Skeletal muscle tissue (tissue), 4 donors: ENCODE results near the gene PSMD1. TPM values are rescaled to one million over a fixed set of nuclear protein-coding genes. Genes with fewer than 3 reads are reported as not detected.
"Not testable (repeated sequence)": the region's sequence is repeated elsewhere in the genome, so short reads cannot be mapped to it uniquely, and the experiment has no call there.

Source experiments
- H3K27ac ChIP-seq: one replicate; pipeline ENCODE4 v1.7.0; 2013; ENCODE audit warnings: mild to moderate bottlenecking, low read depth, low read length, inconsistent platforms
- H3K27me3 ChIP-seq, 3 donors: one replicate each; pipeline ENCODE4 v1.7.0; 2013; ENCODE audit warnings: low read length in 3 of 3; ENCODE audit not compliant: control insufficient read depth in 3 of 3, insufficient read depth in 3 of 3
- H3K36me3 ChIP-seq, 3 donors: one replicate each; pipeline ENCODE4 v1.7.0; 2013; ENCODE audit warnings: low read length in 3 of 3; ENCODE audit not compliant: control insufficient read depth in 3 of 3, insufficient read depth in 3 of 3
- H3K4me1 ChIP-seq, 3 donors: one replicate each; pipeline ENCODE4 v1.7.0; 2013; ENCODE audit warnings: low read length in 3 of 3, mild to moderate bottlenecking in 3 of 3; ENCODE audit not compliant: control insufficient read depth in 3 of 3, insufficient read depth in 3 of 3
- H3K4me3 ChIP-seq, 3 donors: one replicate each; pipeline ENCODE4 v1.7.0; 2013; ENCODE audit warnings: low read length in 3 of 3
- H3K9ac ChIP-seq, 3 donors: one replicate each; pipeline ENCODE4 v1.7.0; 2013; ENCODE audit warnings: low read length in 3 of 3, mild to moderate bottlenecking in 3 of 3, moderate library complexity in 2 of 3, low read depth in 1 of 3
- H3K9me3 ChIP-seq, 3 donors: one replicate each; pipeline ENCODE4 v1.7.0; 2013; ENCODE audit warnings: low read length in 3 of 3; ENCODE audit not compliant: control insufficient read depth in 3 of 3
- total RNA-seq: library from RNA; depleted of rRNA; stranded (reverse); fragments of >200 nt; gene quantifications from one replicate; pipeline ENCODE4 v1.2.3, GENCODE V29; 2014
- donor health status: Osteomylitis.

PSMD1 gene
- total RNA-seq, 1 donor from 2014 or later, result 85.1 TPM

DNA sequence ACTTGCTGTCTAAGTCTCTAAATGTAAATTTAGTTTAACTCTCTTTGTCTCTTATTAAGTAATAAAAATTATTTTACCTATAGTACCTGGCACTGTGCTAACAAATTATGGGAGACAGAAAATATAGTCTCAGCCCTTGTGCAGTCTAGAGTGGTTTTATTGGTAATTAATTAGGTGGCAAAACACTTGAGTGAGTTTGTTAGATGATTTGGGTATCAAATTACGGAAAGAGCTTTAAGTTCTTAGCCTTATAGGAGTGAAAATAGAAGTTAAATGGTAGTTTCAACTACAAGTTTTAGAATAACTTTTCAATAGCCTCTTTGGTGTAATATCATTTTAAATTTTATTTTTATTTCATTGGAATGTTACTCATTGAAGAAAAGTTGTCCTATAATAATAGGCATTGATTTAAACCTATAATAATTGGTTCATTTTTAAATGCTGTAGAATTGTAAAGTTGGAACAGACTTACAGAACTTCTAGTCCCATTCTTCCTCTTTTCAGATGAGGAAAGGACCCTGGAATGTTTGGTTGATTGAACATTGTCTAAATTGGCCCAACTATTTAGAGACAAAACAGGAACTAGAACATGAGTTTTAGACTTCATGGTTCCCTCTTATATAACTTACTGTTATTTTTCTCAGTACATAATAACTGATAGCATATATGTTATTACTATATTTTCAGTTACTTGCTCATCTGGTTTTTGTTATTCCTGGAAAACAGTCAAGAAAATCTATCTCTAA, 78.4 kb downstream of the PSMD1 start:
- Histone ChIP-seq H3K9ac (no peak overlapping the region), H3K9me3 (no peaks in the 10 kb centered on the region), H3K27me3 (no peaks in the 10 kb centered on the region), H3K36me3 (no peaks in the 10 kb centered on the region), H3K4me1 (peaks cover 6 to 8% (median 6%) of the 10 kb centered on the region in 3 donors), H3K4me3 (no peak overlapping the region), H3K27ac (no peak overlapping the region)

DNA sequence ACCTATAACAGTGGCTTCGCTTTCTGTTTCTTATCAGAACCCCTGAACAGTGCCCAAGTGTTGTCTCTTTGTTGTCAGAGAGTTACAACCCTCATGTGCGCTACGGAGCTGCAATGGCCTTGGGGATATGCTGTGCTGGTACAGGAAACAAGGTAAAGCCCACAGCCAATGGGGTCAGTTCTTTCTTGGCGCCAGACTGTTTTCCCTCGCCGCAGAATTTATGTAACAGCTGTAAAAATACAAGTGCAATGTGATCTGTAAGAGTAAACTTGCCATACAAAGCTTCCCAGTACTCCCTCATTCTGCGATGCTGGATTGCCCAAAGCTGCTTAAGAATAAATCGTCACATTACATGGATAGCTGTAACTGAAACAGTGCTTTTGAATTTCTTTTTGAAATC, 82.0 kb downstream of the PSMD1 start:
- Histone ChIP-seq H3K27me3 (no peaks in the 10 kb centered on the region), H3K36me3 (peaks cover 0 to 3% (median 0%) of the 10 kb centered on the region in 3 donors), H3K9ac (no peak overlapping the region), H3K9me3 (no peaks in the 10 kb centered on the region), H3K27ac (no peak overlapping the region), H3K4me1 (peaks cover 0 to 4% (median 2%) of the 10 kb centered on the region in 3 donors), H3K4me3 (no peak overlapping the region)

GRCh38 chr2:231139796-231140195, 83.1 kb downstream of the PSMD1 start:
- Histone ChIP-seq H3K27ac (no peak overlapping the region), H3K9me3 (no peaks in the 10 kb centered on the region), H3K27me3 (no peaks in the 10 kb centered on the region), H3K36me3 (peaks cover 0 to 3% (median 0%) of the 10 kb centered on the region in 3 donors), H3K9ac (no peak overlapping the region), H3K4me3 (no peak overlapping the region), H3K4me1 (peaks cover 0 to 4% (median 2%) of the 10 kb centered on the region in 3 donors)

DNA sequence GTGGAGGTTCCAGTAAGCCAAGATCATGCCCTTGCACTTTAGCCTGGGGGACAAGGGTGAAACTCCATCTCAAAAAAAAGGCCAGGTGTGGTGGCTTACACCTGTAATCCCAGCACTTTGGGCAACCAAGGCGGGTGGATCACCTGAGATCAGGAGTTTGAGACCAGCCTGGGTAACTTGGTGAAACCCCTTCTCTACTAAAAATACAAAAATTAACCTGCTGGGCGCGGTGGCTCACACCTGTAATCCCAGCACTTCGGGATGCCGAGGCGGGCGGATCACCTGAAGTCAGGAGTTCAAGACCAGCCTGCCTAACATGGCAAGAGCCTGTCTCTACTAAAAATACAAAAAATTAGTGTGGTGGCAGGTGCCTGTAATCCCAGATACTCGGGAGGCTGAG, 84.1 kb downstream of the PSMD1 start:
- not testable (repeated sequence) for H3K4me1 ChIP-seq, H3K4me3 ChIP-seq, H3K9ac ChIP-seq, H3K9me3 ChIP-seq, H3K27ac ChIP-seq, H3K27me3 ChIP-seq, H3K36me3 ChIP-seq

DNA sequence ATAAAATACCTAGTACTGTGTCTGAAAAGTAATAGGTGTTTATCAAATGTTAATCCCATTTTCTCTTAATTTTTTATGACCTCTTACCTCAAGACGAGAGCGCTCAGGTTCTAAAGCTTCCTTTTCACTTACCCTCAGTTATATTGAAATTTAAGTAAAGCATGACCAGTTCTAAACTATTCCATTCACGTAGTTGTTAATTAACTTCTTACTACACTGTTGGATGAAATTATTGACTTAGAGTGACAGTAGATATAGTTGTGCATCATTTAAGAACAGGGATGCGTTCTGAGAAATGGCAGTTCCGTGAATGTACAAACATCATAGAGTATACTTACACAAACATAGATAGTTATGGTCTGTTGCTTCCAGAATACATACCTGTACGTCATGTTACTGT, 88.2 kb downstream of the PSMD1 start:
- Histone ChIP-seq H3K36me3 (peaks cover 0 to 15% (median 11%) of the 10 kb centered on the region in 3 donors), H3K4me3 (no peak overlapping the region), H3K4me1 (no peaks in the 10 kb centered on the region), H3K27me3 (no peaks in the 10 kb centered on the region), H3K9me3 (no peaks in the 10 kb centered on the region), H3K9ac (no peak overlapping the region), H3K27ac (no peak overlapping the region)

DNA sequence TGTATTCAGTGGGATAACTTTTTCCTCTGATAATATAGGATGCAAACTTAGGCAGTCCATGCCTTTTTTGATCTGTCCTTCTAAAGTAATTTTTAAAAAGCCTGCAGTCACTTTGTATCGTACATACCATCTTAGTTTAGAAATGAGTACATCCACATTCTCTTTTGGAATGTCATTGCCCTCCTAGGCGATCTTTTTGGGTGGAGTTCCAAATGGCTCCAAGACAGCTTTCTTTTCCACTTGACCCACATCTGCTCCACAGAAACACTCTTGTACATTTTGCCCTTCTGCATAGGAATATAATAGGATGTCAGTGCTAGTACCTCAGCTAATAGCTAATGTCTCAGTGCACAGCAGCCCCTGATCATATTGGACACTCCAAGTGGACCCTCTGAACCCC, 90.0 kb downstream of the PSMD1 start:
- Histone ChIP-seq H3K27me3 (no peaks in the 10 kb centered on the region), H3K27ac (no peak overlapping the region), H3K9ac (no peak overlapping the region), H3K36me3 (peaks cover 0 to 15% (median 8%) of the 10 kb centered on the region in 3 donors), H3K4me1 (no peaks in the 10 kb centered on the region), H3K9me3 (no peaks in the 10 kb centered on the region), H3K4me3 (no peak overlapping the region)

DNA sequence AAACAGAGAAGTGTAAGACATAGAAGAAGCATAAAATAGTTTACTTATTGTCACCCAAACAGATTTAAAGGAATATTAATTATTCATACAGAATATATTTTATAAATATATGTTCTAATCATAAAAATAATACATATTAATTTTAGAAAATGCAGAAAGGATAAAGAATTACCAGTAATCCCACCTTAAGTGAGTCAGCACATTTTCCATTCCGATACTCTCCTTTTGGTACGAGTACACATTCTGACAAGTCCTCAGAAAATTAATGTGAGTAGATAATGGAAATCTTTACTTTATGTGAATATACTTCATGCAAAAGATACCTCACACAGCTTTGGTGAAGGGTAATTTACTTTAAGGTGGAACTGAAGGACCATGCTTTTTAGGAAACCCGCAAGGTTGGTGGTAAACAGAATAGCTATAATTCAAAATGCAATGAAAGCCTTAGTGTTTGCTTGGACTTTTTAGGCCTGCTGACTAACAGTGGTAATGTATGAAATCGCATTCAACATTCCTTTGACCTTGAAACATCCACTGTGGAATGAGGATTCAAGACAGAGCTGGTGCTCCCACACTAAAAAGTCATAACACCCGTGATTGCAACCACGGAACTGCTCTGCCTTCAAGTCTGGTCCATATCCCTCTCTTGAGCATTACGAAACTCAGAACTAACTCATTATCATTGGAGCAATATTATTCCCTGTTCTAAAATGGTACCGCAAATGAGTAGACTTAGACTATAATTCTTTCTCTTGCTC, 96.3 kb downstream of the PSMD1 start:
- Histone ChIP-seq H3K27me3 (no peaks in the 10 kb centered on the region), H3K36me3 (peaks cover 6 to 23% (median 15%) of the 10 kb centered on the region in 3 donors), H3K4me1 (no peaks in the 10 kb centered on the region), H3K4me3 (no peak overlapping the region), H3K9ac (no peak overlapping the region), H3K9me3 (no peaks in the 10 kb centered on the region), H3K27ac (no peak overlapping the region)

DNA sequence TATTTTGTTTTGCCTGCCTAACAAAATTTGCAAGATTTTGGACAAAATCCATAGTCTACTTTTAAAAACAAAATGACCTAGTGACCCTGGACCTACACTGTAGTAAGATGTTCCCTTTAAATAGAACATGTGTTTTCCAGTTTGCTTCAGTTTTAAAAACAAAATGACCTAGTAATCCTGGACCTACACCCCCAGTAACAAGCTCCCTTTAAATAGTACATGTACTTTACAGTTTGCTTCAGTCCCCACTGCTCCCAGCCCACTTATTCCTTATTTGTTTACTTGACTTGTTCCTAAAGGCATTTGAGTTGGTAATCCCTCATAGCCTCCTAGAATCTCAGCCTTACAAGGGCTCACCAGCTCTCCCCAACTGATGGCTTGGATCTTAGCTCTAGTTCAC, 102.6 kb downstream of the PSMD1 start:
- Histone ChIP-seq H3K27me3 (no peaks in the 10 kb centered on the region), H3K36me3 (peaks cover 2 to 17% (median 14%) of the 10 kb centered on the region in 3 donors), H3K9me3 (no peaks in the 10 kb centered on the region), H3K27ac (no peak overlapping the region), H3K9ac (no peak overlapping the region), H3K4me1 (peaks cover 0 to 4% (median 3%) of the 10 kb centered on the region in 3 donors), H3K4me3 (no peak overlapping the region)

DNA sequence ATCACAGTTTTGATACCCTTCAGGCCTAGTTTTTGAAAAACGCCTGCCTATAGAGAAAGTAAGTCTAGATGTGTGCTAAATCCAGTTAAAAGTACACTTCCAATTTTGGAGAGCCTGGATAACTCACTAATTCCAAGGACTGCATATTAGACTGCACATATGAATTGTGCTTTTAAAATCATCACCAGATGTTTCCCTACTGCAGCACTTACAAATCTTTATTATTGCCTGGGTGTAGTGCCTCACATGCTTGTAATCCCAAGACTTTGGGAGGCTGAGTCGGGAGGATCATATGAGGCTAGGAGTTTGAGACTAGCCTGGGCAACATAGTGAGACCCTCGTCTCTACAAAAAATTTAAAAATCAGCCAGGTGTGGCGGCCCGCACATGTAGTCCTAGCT, 104.0 kb downstream of the PSMD1 start:
- Histone ChIP-seq H3K36me3 (peaks cover 0 to 13% (median 12%) of the 10 kb centered on the region in 3 donors), H3K4me3 (no peak overlapping the region), H3K9ac (no peak overlapping the region), H3K9me3 (no peaks in the 10 kb centered on the region), H3K27me3 (no peaks in the 10 kb centered on the region), H3K4me1 (peaks cover 0 to 4% (median 3%) of the 10 kb centered on the region in 3 donors), H3K27ac (peak overlapping the region; percentile 50)

DNA sequence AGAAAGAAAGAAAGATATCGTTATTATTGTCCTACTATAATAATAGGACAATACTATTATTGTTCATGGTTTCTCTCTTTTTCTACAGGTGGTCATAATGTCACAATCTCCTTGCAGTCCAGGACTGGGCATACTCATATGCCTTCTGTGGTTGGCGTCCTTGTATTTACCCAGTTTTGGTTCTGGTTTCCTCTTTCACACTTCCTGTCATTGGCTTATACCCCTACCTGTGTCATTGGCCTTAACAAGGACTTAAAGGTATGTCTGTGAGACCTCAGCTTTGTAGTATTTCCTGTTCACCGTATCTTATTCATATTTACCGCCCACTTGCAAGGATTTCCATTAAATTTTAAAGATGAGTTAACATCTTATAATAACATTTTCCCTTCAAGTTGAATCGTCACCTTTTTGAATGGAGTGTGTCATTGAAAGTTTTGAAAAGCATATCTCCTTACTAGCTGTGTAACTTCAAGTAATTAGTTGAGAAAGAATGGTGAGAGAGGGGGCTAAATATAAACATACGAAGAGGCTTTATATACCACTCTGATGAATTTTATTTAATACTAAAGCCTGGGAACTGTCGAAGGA, 104.7 kb downstream of the PSMD1 start:
- Histone ChIP-seq H3K9me3 (no peaks in the 10 kb centered on the region), H3K27ac (peak overlapping the region; percentile 50), H3K4me1 (peaks cover 0 to 4% (median 3%) of the 10 kb centered on the region in 3 donors), H3K4me3 (no peak overlapping the region), H3K27me3 (no peaks in the 10 kb centered on the region), H3K36me3 (peaks cover 0 to 19% (median 18%) of the 10 kb centered on the region in 3 donors), H3K9ac (no peak overlapping the region)
